WTC11 (cell line): ENCODE measurements around the gene PNLIPRP1. TPM values are rescaled to one million over a fixed set of nuclear protein-coding genes. Genes with fewer than 3 reads are reported as not detected.

Source experiments
- ATAC-seq: fragments of 200-7000 bp; cut with Tn5 transposase; 2 replicates; pipeline ENCODE4 v1.10.0; 2021; ENCODE audit warnings: mild to moderate bottlenecking, moderate library complexity
- CTCF ChIA-PET: fragments of 300-600 bp; sonication (Branson Sonifier 250); formaldehyde crosslinking; loops from one replicate; lab custom pipeline; 2021; ENCODE audit warnings: antibody characterized with exemption; lab: Charles Lee
- POLR2A ChIA-PET: fragments of 350-600 bp; sonication (Branson Sonifier 250); formaldehyde crosslinking; loops from one replicate; lab custom pipeline; 2021; ENCODE audit warnings: antibody characterized with exemption; lab: Charles Lee
- DNase-seq: peaks from one replicate; pipeline ENCODE4 v3.0.0; 2021; ENCODE audit warnings: low spot score
- H3K27ac Mint-ChIP-seq: 2 replicates; pipeline ENCODE4 v1.8.0; 2021; ENCODE audit warnings: mixed read lengths
- H3K27me3 Mint-ChIP-seq: 2 replicates; pipeline ENCODE4 v1.8.0; 2021; ENCODE audit warnings: low read depth, mild to moderate bottlenecking, moderate library complexity, mixed read lengths
- H3K36me3 Mint-ChIP-seq: 2 replicates; pipeline ENCODE4 v1.8.0; 2021; ENCODE audit warnings: mixed read lengths
- H3K4me1 Mint-ChIP-seq: 2 replicates; pipeline ENCODE4 v1.8.0; 2022; ENCODE audit warnings: mixed read lengths
- H3K4me3 Mint-ChIP-seq: 2 replicates; pipeline ENCODE4 v1.8.0; 2021; ENCODE audit warnings: mild to moderate bottlenecking, moderate library complexity, mixed read lengths
- H3K9me3 Mint-ChIP-seq: 2 replicates; pipeline ENCODE4 v1.8.0; 2021; ENCODE audit warnings: mixed read lengths
- ARID4B ChIP-seq: sonication (generic); formaldehyde crosslinking; IDR thresholded peaks from 2 replicates; pipeline ENCODE4 v1.8.0; 2023; ENCODE audit warnings: missing genetic modification reagents, mild to moderate bottlenecking, borderline replicate concordance
- ATF2 ChIP-seq: sonication (generic); formaldehyde crosslinking; IDR thresholded peaks from 2 replicates; pipeline ENCODE4 v1.8.1; 2022; ENCODE audit warnings: low read depth, missing genetic modification reagents, borderline replicate concordance
- CBFB ChIP-seq: sonication (generic); formaldehyde crosslinking; IDR thresholded peaks from 2 replicates; pipeline ENCODE4 v1.8.1; 2022; ENCODE audit warnings: mild to moderate bottlenecking, low read depth, missing genetic modification reagents
- CDX4 ChIP-seq: fragments of 250-450 bp; sonication (Bioruptor Pico); IDR thresholded peaks from 2 replicates; pipeline ENCODE4 v1.9.0; 2021; ENCODE audit warnings: moderate library complexity, mild to moderate bottlenecking, inconsistent platforms, borderline replicate concordance
- E2F5 ChIP-seq: sonication (generic); formaldehyde crosslinking; IDR thresholded peaks from 2 replicates; pipeline ENCODE4 v1.8.1; 2022; ENCODE audit warnings: mild to moderate bottlenecking, moderate library complexity, missing genetic modification reagents
- EMX1 ChIP-seq: fragments of 250-450 bp; sonication (Bioruptor Pico); IDR thresholded peaks from 2 replicates; pipeline ENCODE4 v1.8.0; 2021; ENCODE audit warnings: mild to moderate bottlenecking
- ESRRA ChIP-seq: sonication (generic); formaldehyde crosslinking; IDR thresholded peaks from 2 replicates; pipeline ENCODE4 v1.8.1; 2022; ENCODE audit warnings: mild to moderate bottlenecking, missing genetic modification reagents, borderline replicate concordance
- MLX ChIP-seq: sonication (generic); formaldehyde crosslinking; IDR thresholded peaks from 2 replicates; pipeline ENCODE4 v1.8.1; 2023; ENCODE audit warnings: mild to moderate bottlenecking, missing genetic modification reagents, moderate library complexity
- MXD4 ChIP-seq: fragments of 250-450 bp; sonication (Bioruptor Pico); IDR thresholded peaks from 2 replicates; pipeline ENCODE4 v1.8.0; 2021; ENCODE audit warnings: mild to moderate bottlenecking, moderate library complexity, borderline replicate concordance
- NFATC4 ChIP-seq: fragments of 250-450 bp; sonication (Bioruptor Pico); IDR thresholded peaks from 2 replicates; pipeline ENCODE4 v1.9.0; 2021; ENCODE audit warnings: mild to moderate bottlenecking
- NR1H2 ChIP-seq: sonication (generic); formaldehyde crosslinking; IDR thresholded peaks from 2 replicates; pipeline ENCODE4 v1.9.0; 2021; ENCODE audit warnings: mild to moderate bottlenecking, moderate library complexity, missing genetic modification reagents
- RELA ChIP-seq: sonication (generic); formaldehyde crosslinking; IDR thresholded peaks from 2 replicates; pipeline ENCODE4 v1.8.1; 2022; ENCODE audit warnings: missing genetic modification reagents, mild to moderate bottlenecking, borderline replicate concordance
- USF1 ChIP-seq: sonication (generic); formaldehyde crosslinking; IDR thresholded peaks from 2 replicates; pipeline ENCODE4 v1.8.0; 2022; ENCODE audit warnings: mild to moderate bottlenecking, missing genetic modification reagents
- ZNF121 ChIP-seq: sonication (generic); formaldehyde crosslinking; IDR thresholded peaks from 2 replicates; pipeline ENCODE4 v1.8.0; 2023; ENCODE audit warnings: missing genetic modification reagents
- ZNF232 ChIP-seq: sonication (generic); formaldehyde crosslinking; IDR thresholded peaks from 2 replicates; pipeline ENCODE4 v1.8.0; 2022; ENCODE audit warnings: mild to moderate bottlenecking, missing genetic modification reagents
- ZNF263 ChIP-seq: sonication (generic); formaldehyde crosslinking; IDR thresholded peaks from 2 replicates; pipeline ENCODE4 v1.8.1; 2022; ENCODE audit warnings: low read depth, mild to moderate bottlenecking, moderate library complexity, missing genetic modification reagents
- ZNF416 ChIP-seq: fragments of 250-450 bp; sonication (Bioruptor Pico); IDR thresholded peaks from 2 replicates; pipeline ENCODE4 v1.9.0; 2021; ENCODE audit warnings: mild to moderate bottlenecking, inconsistent platforms
- ZNF512 ChIP-seq: sonication (generic); formaldehyde crosslinking; IDR thresholded peaks from 2 replicates; pipeline ENCODE4 v1.8.1; 2022; ENCODE audit warnings: missing genetic modification reagents, borderline replicate concordance
- total RNA-seq: library from RNA; stranded (reverse); gene quantifications from 3 replicates; pipeline ENCODE4 v1.2.3, GENCODE V29; 2021

Gene PNLIPRP1
- total RNA-seq, 1 experiment from 2014 or later, result 0.68 TPM

- no peak for TF ChIP-seq ARID4B (CRISPR knock-in tag)
- no peak for TF ChIP-seq ZNF232 (CRISPR knock-in tag)
- TF ChIP-seq NR1H2 (CRISPR knock-in tag), result no peak
- TF ChIP-seq CDX4 (CRISPR knock-in tag), result no peak
These were observed 58.1 kb downstream of the PNLIPRP1 start (continued) for GRCh38 chr10:116648903-116649302.

- Mint-ChIP-seq H3K9me3 (peaks cover 13% of the 10 kb centered on the region), H3K27ac (no peak overlapping the region), H3K27me3 (no peaks in the 10 kb centered on the region; the same call in 1 of the 2 replicates), H3K4me1 (no peaks in the 10 kb centered on the region), H3K36me3 (no peaks in the 10 kb centered on the region), H3K4me3 (no peak overlapping the region)
- no peak for ATAC-seq
- POLR2A ChIA-PET, result no interaction called here
- TF ChIP-seq ESRRA (CRISPR knock-in tag) (no peak), RELA (CRISPR knock-in tag) (no peak), E2F5 (CRISPR knock-in tag) (no peak), ATF2 (CRISPR knock-in tag) (no peak), NFATC4 (no peak), CBFB (CRISPR knock-in tag) (no peak), ZNF512 (CRISPR knock-in tag) (no peak), MLX (CRISPR knock-in tag) (no peak), ZNF263 (no peak), EMX1 (CRISPR knock-in tag) (no peak), MXD4 (CRISPR knock-in tag) (no peak), ZNF416 (CRISPR knock-in tag) (no peak), ZNF121 (CRISPR knock-in tag) (no peak), USF1 (CRISPR knock-in tag) (no peak)
- no peak for DNase-seq
- CTCF ChIA-PET, result interaction anchor here (1.0 to 2.3 kb wide), 6 partner anchors 9 to 183 kb away, joined by 3 to 11 read pairs (median 3); no protein-coding TSS in a partner anchor
These were observed 63.1 kb downstream of the PNLIPRP1 start for GRCh38 chr10:116653885-116654284.
